Activated CD8-positive, alpha-beta memory T cell treated with anti-CD3 and anti-CD28 coated beads, Interleukin-2, amount 10 ng/mL, durations not matched to agents 7 days and 5 days (primary cell): ENCODE results near the gene CCDC142. TPM values are rescaled to one million over a fixed set of nuclear protein-coding genes. Genes with fewer than 3 reads are reported as not detected.

ENCODE experiments used
- total RNA-seq, 2 experiments: library from RNA; stranded (reverse); gene quantifications; one replicate each; pipeline ENCODE4 v1.2.3, GENCODE V29; 2021

Gene CCDC142
- total RNA-seq, 2 experiments from 2014 or later: 26.5 to 29.5 TPM

Other genes starting within 250 kb of the CCDC142 start
- 1 to 10 TPM in 1 of 2 experiments, under 1 TPM in 1; 0.42 to 2.6 TPM for gene SLC4A5, start 139.6 kb downstream of the CCDC142 start, total RNA-seq
- 100 to 1,000 TPM in 1 of 2 experiments, 10 to 100 TPM in 1; 98.3 to 108 TPM for gene DCTN1, start 102.7 kb downstream of the CCDC142 start, total RNA-seq
- 1 to 10 TPM in 1 of 2 experiments, under 1 TPM in 1; 0.93 to 1.8 TPM for gene C2orf81, start 61.4 kb downstream of the CCDC142 start, total RNA-seq
- 10 to 100 TPM; 82.7 to 84.0 TPM for gene WDR54, start 61.3 kb downstream of the CCDC142 start, total RNA-seq
- 1 to 10 TPM in 1 of 2 experiments, under 1 TPM in 1; 0.50 to 1.9 TPM for gene RTKN, start 41.1 kb downstream of the CCDC142 start, total RNA-seq
- 10 to 100 TPM; 31.1 to 39.5 TPM for gene INO80B, start 27.9 kb downstream of the CCDC142 start, total RNA-seq
- 10 to 100 TPM; 40.5 to 46.8 TPM for gene WBP1, start 24.6 kb downstream of the CCDC142 start, total RNA-seq
- gene MOGS, start 17.6 kb downstream of the CCDC142 start, total RNA-seq: 10 to 100 TPM; 60.4 to 78.2 TPM
- gene MRPL53, start 10.3 kb downstream of the CCDC142 start, total RNA-seq: 100 to 1,000 TPM in 1 of 2 experiments, 10 to 100 TPM in 1; 93.9 to 111 TPM
- 10 to 100 TPM; 39.4 to 48.8 TPM for gene TTC31, start 83 bp upstream of the CCDC142 start, total RNA-seq
- 1 to 10 TPM; 1.3 to 2.4 TPM for gene LBX2, start 16.6 kb upstream of the CCDC142 start, total RNA-seq
- 10 to 100 TPM; 15.5 to 34.0 TPM for gene PCGF1, start 24.7 kb upstream of the CCDC142 start, total RNA-seq
- gene TLX2, start 31.5 kb upstream of the CCDC142 start, total RNA-seq: 1 to 10 TPM in 1 of 2 experiments, under 1 TPM in 1; 0.82 to 1.3 TPM
- gene DQX1, start 43.2 kb upstream of the CCDC142 start, total RNA-seq: under 1 TPM; 0.38 to 0.94 TPM
- 100 to 1,000 TPM; 140 to 158 TPM for gene AUP1, start 46.7 kb upstream of the CCDC142 start, total RNA-seq
- gene HTRA2, start 46.9 kb upstream of the CCDC142 start, total RNA-seq: 10 to 100 TPM; 52.2 to 87.2 TPM
- 1 to 10 TPM in 1 of 2 experiments, under 1 TPM in 1; 0.76 to 1.8 TPM for gene LOXL3, start 70.9 kb upstream of the CCDC142 start, total RNA-seq
- gene DOK1, start 71.7 kb upstream of the CCDC142 start, total RNA-seq: 10 to 100 TPM; 47.1 to 52.1 TPM
- gene M1AP, start 165.3 kb upstream of the CCDC142 start, total RNA-seq: not detected
- 1 to 10 TPM; 4.1 to 6.8 TPM for gene SEMA4F, start 171.2 kb upstream of the CCDC142 start, total RNA-seq